ENCODE data around the gene ZNF107.

GRCh38 chr7:64638822-64639221, 27.1 kb upstream of the ZNF107 start:
- no peak for TF ChIP-seq EZH2 (IDR thresholded peaks at IDR 0.05; ENCODE audit: borderline replicate concordance, low read depth, low read length, severe bottlenecking)
- TF ChIP-seq CTCF (IDR thresholded peaks at IDR 0.05; ENCODE audit: extremely low read depth in 1 of 2, insufficient read depth in 1 of 2, low read depth in 1 of 2, low read length in 2 of 2), result no peak
- TF ChIP-seq MYC (IDR thresholded peaks at IDR 0.05; ENCODE audit: low read depth, low read length), result no peak
- TF ChIP-seq FOS (IDR thresholded peaks at IDR 0.05; ENCODE audit: borderline replicate concordance, insufficient read depth, low read length), result no peak
- no peak for TF ChIP-seq POLR2AphosphoS5 (IDR thresholded peaks at IDR 0.05; ENCODE audit: insufficient read depth, low read depth, low read length)
- no peak for TF ChIP-seq POLR2A (IDR thresholded peaks at IDR 0.05; ENCODE audit: low read depth, low read length)
- no peak for TF ChIP-seq MAX (IDR thresholded peaks at IDR 0.05; ENCODE audit: insufficient read depth, insufficient read length)
- no peak for TF ChIP-seq GATA2 (IDR thresholded peaks at IDR 0.05; ENCODE audit: insufficient read depth, insufficient read length, low read depth, low read length)
- TF ChIP-seq JUN (IDR thresholded peaks at IDR 0.05; ENCODE audit: borderline replicate concordance, insufficient read depth, insufficient read length, low read depth), result no peak
